ENCODE data around the gene ZNF726. TPM values are rescaled to one million over a fixed set of nuclear protein-coding genes. Genes with fewer than 3 reads are reported as not detected.
"Not testable (repeated sequence)": the region's sequence is repeated elsewhere in the genome, so short reads cannot be mapped to it uniquely, and the experiment has no call there.

The ZNF726 gene
- total RNA-seq, 1 donor from 2014 or later, result 5.9 TPM

- no peak for TF ChIP-seq CTCF (conservative IDR thresholded peaks at IDR 0.05; ENCODE audit: low read depth, low read length)
- no peak for DNase-seq (ENCODE audit: low read depth)
- H3K4me3 ChIP-seq (ENCODE audit: low read depth, low read length), result no peak overlapping the region
Observed at GRCh38 chr19:23943411-23943810, 28.7 kb downstream of the ZNF726 start.

DNA sequence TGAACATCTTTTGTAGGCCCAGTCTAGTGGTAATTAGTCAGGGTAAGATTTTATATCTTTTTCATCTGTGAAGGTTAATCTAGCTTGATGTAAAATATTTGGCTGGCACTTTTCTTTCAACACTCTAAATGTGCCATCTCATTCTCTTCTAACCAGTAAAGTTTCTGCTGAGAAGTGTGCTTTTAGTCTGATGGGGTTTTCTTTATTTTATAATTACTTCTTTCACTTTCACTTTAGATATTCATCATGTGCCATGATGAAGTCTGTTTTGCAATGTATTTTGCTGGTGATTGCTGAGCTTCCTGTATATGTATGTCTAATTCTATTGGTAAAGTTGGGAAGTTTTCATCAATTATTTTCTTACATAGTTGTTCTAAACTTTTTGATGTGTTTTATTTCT is 31.9 kb downstream of the ZNF726 start:
- DNase-seq (ENCODE audit: low read depth), result no peak
- no peak overlapping the region for H3K4me3 ChIP-seq (ENCODE audit: low read depth, low read length)
- no peak for TF ChIP-seq CTCF (conservative IDR thresholded peaks at IDR 0.05; ENCODE audit: low read depth, low read length)

DNA sequence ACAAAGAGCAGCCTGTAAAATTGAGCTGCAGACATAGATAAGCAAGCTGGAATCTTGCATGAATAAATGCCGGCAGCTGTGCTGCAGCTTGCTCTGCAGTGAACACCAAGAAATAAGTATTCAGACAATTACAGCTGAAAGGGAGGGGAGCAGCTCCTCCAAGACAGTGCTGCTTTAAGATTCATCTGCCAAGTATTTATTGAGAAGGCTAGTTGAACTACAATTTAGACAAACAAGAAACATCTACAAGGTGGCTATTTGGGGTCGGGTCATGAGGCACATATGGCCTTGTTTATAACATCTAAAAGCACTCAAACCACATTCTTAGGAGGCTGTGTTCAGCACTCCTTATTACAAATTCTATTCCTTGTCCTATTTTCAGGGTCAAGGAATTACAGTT is 34.9 kb downstream of the ZNF726 start:
- no peak overlapping the region for H3K4me3 ChIP-seq (ENCODE audit: low read depth, low read length)
- DNase-seq (ENCODE audit: low read depth), result no peak
- TF ChIP-seq CTCF (conservative IDR thresholded peaks at IDR 0.05; ENCODE audit: low read depth, low read length), result no peak

- no peak for TF ChIP-seq CTCF (conservative IDR thresholded peaks at IDR 0.05; ENCODE audit: low read depth, low read length)
- no peak for DNase-seq (ENCODE audit: low read depth)
- H3K4me3 ChIP-seq (ENCODE audit: low read depth, low read length), result no peak overlapping the region
Observed at GRCh38 chr19:23956051-23956450, 41.4 kb downstream of the ZNF726 start.

DNA sequence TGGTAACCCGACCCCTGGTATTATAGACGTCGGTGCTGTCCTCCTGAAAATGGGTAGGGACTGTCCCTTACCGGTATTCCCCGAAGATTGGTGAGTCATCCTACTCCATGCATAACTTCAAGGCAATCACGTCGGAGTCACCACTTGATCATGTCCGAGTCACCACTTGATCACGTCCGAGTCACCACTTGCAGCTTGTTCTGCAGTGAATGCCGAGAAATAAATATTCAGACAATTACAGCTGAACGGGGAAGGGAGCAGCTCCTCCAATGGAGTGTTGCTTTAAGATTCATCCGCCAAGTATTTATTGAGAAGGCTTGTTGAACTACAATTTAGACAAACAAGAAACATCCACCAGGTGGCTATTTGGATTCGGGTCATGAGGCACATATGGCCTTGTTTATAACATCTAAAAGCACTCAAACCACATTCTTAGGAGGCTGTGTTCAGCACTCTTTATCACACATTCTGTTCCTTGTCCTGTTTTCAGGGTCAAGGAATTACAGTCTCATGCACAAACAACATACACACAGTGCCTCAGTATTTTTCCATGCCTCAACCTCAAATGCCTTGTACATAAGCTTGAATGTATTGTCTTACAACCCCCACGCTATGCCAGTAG is 43.1 kb downstream of the ZNF726 start:
- no peak overlapping the region for H3K4me3 ChIP-seq (ENCODE audit: low read depth, low read length)
- TF ChIP-seq CTCF (conservative IDR thresholded peaks at IDR 0.05; ENCODE audit: low read depth, low read length), result no peak
- DNase-seq (ENCODE audit: low read depth), result peak; percentile 43

GRCh38 chr19:23963396-23963795 is 48.7 kb downstream of the ZNF726 start:
- H3K4me3 ChIP-seq (ENCODE audit: low read depth, low read length); DNase-seq (ENCODE audit: low read depth): not testable (repeated sequence)

GRCh38 chr19:23963881-23964280 is 49.2 kb downstream of the ZNF726 start:
- H3K4me3 ChIP-seq (ENCODE audit: low read depth, low read length); DNase-seq (ENCODE audit: low read depth): not testable (repeated sequence)

DNA sequence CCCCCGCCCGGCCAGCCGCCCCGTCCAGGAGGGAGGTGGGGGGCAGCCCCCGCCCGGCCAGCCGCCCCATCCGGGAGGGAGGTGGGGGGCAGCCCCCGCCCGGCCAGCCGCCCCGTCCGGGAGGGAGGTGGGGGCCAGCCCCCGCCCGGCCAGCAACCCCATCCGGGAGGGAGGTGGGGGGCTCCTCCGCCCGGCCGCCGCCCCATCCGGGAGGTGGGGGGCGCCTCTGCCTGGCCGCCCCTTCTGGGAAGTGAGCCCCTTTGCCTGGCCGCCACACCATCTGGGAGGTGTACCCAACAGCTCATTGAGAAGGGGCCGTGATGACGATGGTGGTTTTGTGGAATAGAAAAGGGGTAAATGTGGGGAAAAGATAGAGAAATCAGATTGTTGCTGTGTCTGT is 49.6 kb downstream of the ZNF726 start:
- DNase-seq (ENCODE audit: low read depth); H3K4me3 ChIP-seq (ENCODE audit: low read depth, low read length): not testable (repeated sequence)

DNA sequence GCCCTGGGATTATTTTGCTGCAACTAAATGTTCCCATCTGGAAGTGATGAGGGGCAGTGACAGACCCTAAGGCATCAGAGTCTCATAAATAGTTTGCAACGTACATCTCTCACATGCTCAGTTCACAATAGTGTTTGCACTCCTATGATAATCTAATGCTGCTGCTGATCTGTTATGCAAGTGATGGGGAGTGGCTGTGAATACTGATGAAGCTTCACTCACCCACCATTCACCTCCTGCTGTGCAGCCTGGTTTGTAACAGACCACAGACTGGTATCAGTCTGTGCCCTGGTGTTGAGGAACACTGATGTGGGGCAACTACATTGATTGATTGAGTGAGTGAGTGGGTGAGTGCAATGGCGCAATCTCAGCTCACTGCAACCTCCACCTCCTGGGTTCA is 54.9 kb downstream of the ZNF726 start:
- DNase-seq (ENCODE audit: low read depth), result no peak
- no peak overlapping the region for H3K4me3 ChIP-seq (ENCODE audit: low read depth, low read length)
- TF ChIP-seq CTCF (conservative IDR thresholded peaks at IDR 0.05; ENCODE audit: low read depth, low read length), result no peak

All from epithelial cell of proximal tubule (primary cell).